NT2/D1 (cell line): Measurements from ENCODE around the gene RBFOX1.

Experiments used
- DNase-seq: peaks from one replicate; pipeline ENCODE4 v3.0.0-alpha.2; 2011; ENCODE audit warnings: low read depth, low spot score
- H3K27me3 ChIP-seq: 2 replicates; pipeline ENCODE4 v1.6.0; 2011; ENCODE audit warnings: mild to moderate bottlenecking; ENCODE audit not compliant: insufficient read length, insufficient read depth
- H3K36me3 ChIP-seq: 2 replicates; pipeline ENCODE4 v1.6.1; 2011; ENCODE audit warnings: mild to moderate bottlenecking, low read length, mixed read lengths; ENCODE audit not compliant: insufficient read depth, insufficient read length
- H3K4me1 ChIP-seq: 2 replicates; pipeline ENCODE4 v1.5.1; 2011; ENCODE audit not compliant: insufficient read depth, insufficient read length
- H3K4me3 ChIP-seq: 2 replicates; pipeline ENCODE4 v1.5.1; 2011; ENCODE audit warnings: low read depth; ENCODE audit not compliant: insufficient read length
- H3K9ac ChIP-seq: 2 replicates; pipeline ENCODE4 v1.6.0; 2011; ENCODE audit warnings: low read depth; ENCODE audit not compliant: insufficient read length
- H3K9me3 ChIP-seq: 2 replicates; pipeline ENCODE4 v1.5.1; 2011; ENCODE audit warnings: mild to moderate bottlenecking, low read length; ENCODE audit not compliant: insufficient read depth
- SUZ12 ChIP-seq: IDR thresholded peaks from 2 replicates; pipeline ENCODE4 v1.6.1; 2011; ENCODE audit not compliant: insufficient read length, insufficient read depth; ENCODE audit errors: extremely low read depth
- YY1 ChIP-seq: IDR thresholded peaks from 2 replicates; pipeline ENCODE4 v1.6.1; 2011; ENCODE audit not compliant: insufficient read length, insufficient read depth
- ZNF274 ChIP-seq: IDR thresholded peaks from 2 replicates; pipeline ENCODE4 v1.6.1; 2011; ENCODE audit warnings: mild to moderate bottlenecking, low read depth, low read length

RBFOX1 gene

GRCh38 chr16:7318686-7319085, 14.0 kb upstream of the RBFOX1 start:
- H3K9me3 ChIP-seq: no peaks in the 10 kb centered on the region
- DNase-seq: no peak
- no peaks in the 10 kb centered on the region for H3K27me3 ChIP-seq
- no peaks in the 10 kb centered on the region for H3K36me3 ChIP-seq
- no peak overlapping the region for H3K9ac ChIP-seq
- TF ChIP-seq YY1: no peak
- TF ChIP-seq ZNF274: no peak
- TF ChIP-seq SUZ12: no peak
- no peaks in the 10 kb centered on the region for H3K4me1 ChIP-seq
- H3K4me3 ChIP-seq: no peak overlapping the region

GRCh38 chr16:7319514-7319913, 13.1 kb upstream of the RBFOX1 start:
- Histone ChIP-seq H3K36me3 (no peaks in the 10 kb centered on the region), H3K4me3 (no peak overlapping the region), H3K4me1 (no peaks in the 10 kb centered on the region), H3K27me3 (no peaks in the 10 kb centered on the region), H3K9ac (no peak overlapping the region), H3K9me3 (no peaks in the 10 kb centered on the region)
- DNase-seq: no peak
- no peak for TF ChIP-seq YY1
- TF ChIP-seq SUZ12: no peak
- TF ChIP-seq ZNF274: no peak

- TF ChIP-seq YY1 (no peak), SUZ12 (no peak), ZNF274 (no peak)
- no peaks in the 10 kb centered on the region for H3K27me3 ChIP-seq
- no peak overlapping the region for H3K9ac ChIP-seq
- H3K9me3 ChIP-seq: no peaks in the 10 kb centered on the region
- DNase-seq: no peak
- no peaks in the 10 kb centered on the region for H3K36me3 ChIP-seq
- H3K4me3 ChIP-seq: no peak overlapping the region
- no peaks in the 10 kb centered on the region for H3K4me1 ChIP-seq
Measured at GRCh38 chr16:7321661-7322060, 11.0 kb upstream of the RBFOX1 start.

GRCh38 chr16:7324321-7324720, 8.3 kb upstream of the RBFOX1 start:
- no peak overlapping the region for H3K9ac ChIP-seq
- H3K4me1 ChIP-seq: no peaks in the 10 kb centered on the region
- no peaks in the 10 kb centered on the region for H3K27me3 ChIP-seq
- DNase-seq: no peak
- H3K9me3 ChIP-seq: no peaks in the 10 kb centered on the region
- TF ChIP-seq YY1 (no peak), ZNF274 (no peak), SUZ12 (no peak)
- no peak overlapping the region for H3K4me3 ChIP-seq
- no peaks in the 10 kb centered on the region for H3K36me3 ChIP-seq

GRCh38 chr16:7325834-7326233, 6.8 kb upstream of the RBFOX1 start:
- Histone ChIP-seq H3K4me3 (no peak overlapping the region), H3K27me3 (no peaks in the 10 kb centered on the region), H3K36me3 (no peaks in the 10 kb centered on the region), H3K9ac (no peak overlapping the region), H3K4me1 (no peaks in the 10 kb centered on the region), H3K9me3 (no peaks in the 10 kb centered on the region)
- no peak for TF ChIP-seq YY1
- TF ChIP-seq SUZ12: no peak
- no peak for TF ChIP-seq ZNF274
- DNase-seq: no peak

- H3K9ac ChIP-seq: no peak overlapping the region
- no peaks in the 10 kb centered on the region for H3K27me3 ChIP-seq
- TF ChIP-seq SUZ12 (no peak), ZNF274 (no peak), YY1 (no peak)
- DNase-seq: no peak
- no peaks in the 10 kb centered on the region for H3K4me1 ChIP-seq
- no peaks in the 10 kb centered on the region for H3K9me3 ChIP-seq
- no peak overlapping the region for H3K4me3 ChIP-seq
- H3K36me3 ChIP-seq: no peaks in the 10 kb centered on the region
Measured at GRCh38 chr16:7330709-7331108, 1.9 kb upstream of the RBFOX1 start.

- H3K9me3 ChIP-seq: no peaks in the 10 kb centered on the region
- H3K36me3 ChIP-seq: no peaks in the 10 kb centered on the region
- TF ChIP-seq YY1: no peak
- TF ChIP-seq SUZ12: no peak
- no peak for TF ChIP-seq ZNF274
- no peak for DNase-seq
- no peaks in the 10 kb centered on the region for H3K4me1 ChIP-seq
- H3K4me3 ChIP-seq: no peak overlapping the region
- H3K27me3 ChIP-seq: no peaks in the 10 kb centered on the region
- no peak overlapping the region for H3K9ac ChIP-seq
Measured at GRCh38 chr16:7331997-7332396, 648 bp upstream of the RBFOX1 start.
